ENCODE results near the gene RGS7BP. TPM values are rescaled to one million over a fixed set of nuclear protein-coding genes. Genes with fewer than 3 reads are reported as not detected.

Gene RGS7BP
- total and polyA plus RNA-seq, 2 experiments from 2014 or later = 3.3 to 5.4 TPM

- Mint-ChIP-seq H3K27me3 (ENCODE audit: insufficient read depth, low read depth, poor library complexity) (peaks cover 1% of the 10 kb centered on the region), H3K4me3 (no peak overlapping the region)
These were observed 119.9 kb downstream of the RGS7BP start for GRCh38 chr5:64625678-64626077.

More at GRCh38 chr5:64625678-64626077, 119.9 kb downstream of the RGS7BP start:
- no peaks in the 10 kb centered on the region for H3K79me2 ChIP-seq (replicated peaks; ENCODE audit: insufficient read depth)
- peak overlapping the region; percentile 45; the same call in 1 of the 2 replicates for H2AFZ ChIP-seq
- H3K4me2 ChIP-seq = no peak overlapping the region
- no peak for DNase-seq (ENCODE audit: low spot score)
- no peak overlapping the region for H3K4me3 ChIP-seq
- H3K9me3 Mint-ChIP-seq = no peaks in the 10 kb centered on the region
- no peaks in the 10 kb centered on the region for H4K20me1 ChIP-seq (replicated peaks; ENCODE audit: insufficient read depth)
- H3K4me1 Mint-ChIP-seq = no peaks in the 10 kb centered on the region
- no peaks in the 10 kb centered on the region for H3F3A ChIP-seq (replicated peaks; ENCODE audit: low read depth)
- peak overlapping the region; percentile 39; the same call in 1 of the 2 replicates for H3K27ac Mint-ChIP-seq
- H3K9me2 ChIP-seq (ENCODE audit: insufficient read depth) = no peaks in the 10 kb centered on the region
- TF ChIP-seq, protein P1, sequence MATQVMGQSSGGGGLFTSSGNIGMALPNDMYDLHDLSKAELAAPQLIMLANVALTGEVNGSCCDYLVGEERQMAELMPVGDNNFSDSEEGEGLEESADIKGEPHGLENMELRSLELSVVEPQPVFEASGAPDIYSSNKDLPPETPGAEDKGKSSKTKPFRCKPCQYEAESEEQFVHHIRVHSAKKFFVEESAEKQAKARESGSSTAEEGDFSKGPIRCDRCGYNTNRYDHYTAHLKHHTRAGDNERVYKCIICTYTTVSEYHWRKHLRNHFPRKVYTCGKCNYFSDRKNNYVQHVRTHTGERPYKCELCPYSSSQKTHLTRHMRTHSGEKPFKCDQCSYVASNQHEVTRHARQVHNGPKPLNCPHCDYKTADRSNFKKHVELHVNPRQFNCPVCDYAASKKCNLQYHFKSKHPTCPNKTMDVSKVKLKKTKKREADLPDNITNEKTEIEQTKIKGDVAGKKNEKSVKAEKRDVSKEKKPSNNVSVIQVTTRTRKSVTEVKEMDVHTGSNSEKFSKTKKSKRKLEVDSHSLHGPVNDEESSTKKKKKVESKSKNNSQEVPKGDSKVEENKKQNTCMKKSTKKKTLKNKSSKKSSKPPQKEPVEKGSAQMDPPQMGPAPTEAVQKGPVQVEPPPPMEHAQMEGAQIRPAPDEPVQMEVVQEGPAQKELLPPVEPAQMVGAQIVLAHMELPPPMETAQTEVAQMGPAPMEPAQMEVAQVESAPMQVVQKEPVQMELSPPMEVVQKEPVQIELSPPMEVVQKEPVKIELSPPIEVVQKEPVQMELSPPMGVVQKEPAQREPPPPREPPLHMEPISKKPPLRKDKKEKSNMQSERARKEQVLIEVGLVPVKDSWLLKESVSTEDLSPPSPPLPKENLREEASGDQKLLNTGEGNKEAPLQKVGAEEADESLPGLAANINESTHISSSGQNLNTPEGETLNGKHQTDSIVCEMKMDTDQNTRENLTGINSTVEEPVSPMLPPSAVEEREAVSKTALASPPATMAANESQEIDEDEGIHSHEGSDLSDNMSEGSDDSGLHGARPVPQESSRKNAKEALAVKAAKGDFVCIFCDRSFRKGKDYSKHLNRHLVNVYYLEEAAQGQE (IDR thresholded peaks at IDR 0.05; ENCODE audit: unreplicated experiment) = no peak
- TF ChIP-seq CTCF (conservative IDR thresholded peaks at IDR 0.05; ENCODE audit: low read depth in 2 of 2) = no peak
- no peak for TF ChIP-seq CREB1 (CRISPR knock-in tag; IDR thresholded peaks at IDR 0.05; ENCODE audit: low read depth)
- TF ChIP-seq, protein P2, sequence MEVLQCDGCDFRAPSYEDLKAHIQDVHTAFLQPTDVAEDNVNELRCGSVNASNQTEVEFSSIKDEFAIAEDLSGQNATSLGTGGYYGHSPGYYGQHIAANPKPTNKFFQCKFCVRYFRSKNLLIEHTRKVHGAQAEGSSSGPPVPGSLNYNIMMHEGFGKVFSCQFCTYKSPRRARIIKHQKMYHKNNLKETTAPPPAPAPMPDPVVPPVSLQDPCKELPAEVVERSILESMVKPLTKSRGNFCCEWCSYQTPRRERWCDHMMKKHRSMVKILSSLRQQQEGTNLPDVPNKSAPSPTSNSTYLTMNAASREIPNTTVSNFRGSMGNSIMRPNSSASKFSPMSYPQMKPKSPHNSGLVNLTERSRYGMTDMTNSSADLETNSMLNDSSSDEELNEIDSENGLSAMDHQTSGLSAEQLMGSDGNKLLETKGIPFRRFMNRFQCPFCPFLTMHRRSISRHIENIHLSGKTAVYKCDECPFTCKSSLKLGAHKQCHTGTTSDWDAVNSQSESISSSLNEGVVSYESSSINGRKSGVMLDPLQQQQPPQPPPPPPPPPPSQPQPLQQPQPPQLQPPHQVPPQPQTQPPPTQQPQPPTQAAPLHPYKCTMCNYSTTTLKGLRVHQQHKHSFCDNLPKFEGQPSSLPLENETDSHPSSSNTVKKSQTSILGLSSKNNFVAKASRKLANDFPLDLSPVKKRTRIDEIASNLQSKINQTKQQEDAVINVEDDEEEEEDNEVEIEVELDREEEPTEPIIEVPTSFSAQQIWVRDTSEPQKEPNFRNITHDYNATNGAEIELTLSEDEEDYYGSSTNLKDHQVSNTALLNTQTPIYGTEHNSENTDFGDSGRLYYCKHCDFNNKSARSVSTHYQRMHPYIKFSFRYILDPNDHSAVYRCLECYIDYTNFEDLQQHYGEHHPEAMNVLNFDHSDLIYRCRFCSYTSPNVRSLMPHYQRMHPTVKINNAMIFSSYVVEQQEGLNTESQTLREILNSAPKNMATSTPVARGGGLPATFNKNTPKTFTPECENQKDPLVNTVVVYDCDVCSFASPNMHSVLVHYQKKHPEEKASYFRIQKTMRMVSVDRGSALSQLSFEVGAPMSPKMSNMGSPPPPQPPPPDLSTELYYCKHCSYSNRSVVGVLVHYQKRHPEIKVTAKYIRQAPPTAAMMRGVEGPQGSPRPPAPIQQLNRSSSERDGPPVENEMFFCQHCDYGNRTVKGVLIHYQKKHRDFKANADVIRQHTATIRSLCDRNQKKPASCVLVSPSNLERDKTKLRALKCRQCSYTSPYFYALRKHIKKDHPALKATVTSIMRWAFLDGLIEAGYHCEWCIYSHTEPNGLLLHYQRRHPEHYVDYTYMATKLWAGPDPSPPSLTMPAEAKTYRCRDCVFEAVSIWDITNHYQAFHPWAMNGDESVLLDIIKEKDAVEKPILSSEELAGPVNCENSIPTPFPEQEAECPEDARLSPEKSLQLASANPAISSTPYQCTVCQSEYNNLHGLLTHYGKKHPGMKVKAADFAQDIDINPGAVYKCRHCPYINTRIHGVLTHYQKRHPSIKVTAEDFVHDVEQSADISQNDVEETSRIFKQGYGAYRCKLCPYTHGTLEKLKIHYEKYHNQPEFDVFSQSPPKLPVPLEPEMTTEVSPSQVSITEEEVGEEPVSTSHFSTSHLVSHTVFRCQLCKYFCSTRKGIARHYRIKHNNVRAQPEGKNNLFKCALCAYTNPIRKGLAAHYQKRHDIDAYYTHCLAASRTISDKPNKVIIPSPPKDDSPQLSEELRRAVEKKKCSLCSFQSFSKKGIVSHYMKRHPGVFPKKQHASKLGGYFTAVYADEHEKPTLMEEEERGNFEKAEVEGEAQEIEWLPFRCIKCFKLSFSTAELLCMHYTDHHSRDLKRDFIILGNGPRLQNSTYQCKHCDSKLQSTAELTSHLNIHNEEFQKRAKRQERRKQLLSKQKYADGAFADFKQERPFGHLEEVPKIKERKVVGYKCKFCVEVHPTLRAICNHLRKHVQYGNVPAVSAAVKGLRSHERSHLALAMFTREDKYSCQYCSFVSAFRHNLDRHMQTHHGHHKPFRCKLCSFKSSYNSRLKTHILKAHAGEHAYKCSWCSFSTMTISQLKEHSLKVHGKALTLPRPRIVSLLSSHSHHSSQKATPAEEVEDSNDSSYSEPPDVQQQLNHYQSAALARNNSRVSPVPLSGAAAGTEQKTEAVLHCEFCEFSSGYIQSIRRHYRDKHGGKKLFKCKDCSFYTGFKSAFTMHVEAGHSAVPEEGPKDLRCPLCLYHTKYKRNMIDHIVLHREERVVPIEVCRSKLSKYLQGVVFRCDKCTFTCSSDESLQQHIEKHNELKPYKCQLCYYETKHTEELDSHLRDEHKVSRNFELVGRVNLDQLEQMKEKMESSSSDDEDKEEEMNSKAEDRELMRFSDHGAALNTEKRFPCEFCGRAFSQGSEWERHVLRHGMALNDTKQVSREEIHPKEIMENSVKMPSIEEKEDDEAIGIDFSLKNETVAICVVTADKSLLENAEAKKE (CRISPR knock-in tag; IDR thresholded peaks at IDR 0.05) = no peak
- TF ChIP-seq ZNF331 (CRISPR knock-in tag; IDR thresholded peaks at IDR 0.05; ENCODE audit: low read depth) = no peak
- TF ChIP-seq EZH2 (IDR thresholded peaks at IDR 0.05; ENCODE audit: low read depth, unreplicated experiment) = no peak
- no peak for TF ChIP-seq STAT1 (IDR thresholded peaks at IDR 0.05; ENCODE audit: unreplicated experiment)
- TF ChIP-seq EZH2phosphoT487 (IDR thresholded peaks at IDR 0.05; ENCODE audit: unreplicated experiment) = no peak
- no peak for TF ChIP-seq ZNF114 (CRISPR knock-in tag; IDR thresholded peaks at IDR 0.05)
- no peak for TF ChIP-seq ETS1 (IDR thresholded peaks at IDR 0.05)
- H3K4me1 ChIP-seq (ENCODE audit: insufficient read depth) = no peaks in the 10 kb centered on the region
- no peaks in the 10 kb centered on the region for H3K27me3 ChIP-seq (ENCODE audit: insufficient read depth)
- H3K36me3 ChIP-seq (ENCODE audit: insufficient read depth) = no peaks in the 10 kb centered on the region
- H3K36me3 Mint-ChIP-seq (ENCODE audit: low read depth) = no peaks in the 10 kb centered on the region
- ATAC-seq = no peak
- no peak overlapping the region for H3K27ac ChIP-seq (ENCODE audit: low read depth)

All from GM23338 (cell line).